ENCODE data around the gene TMEM266.

Gene TMEM266

DNA sequence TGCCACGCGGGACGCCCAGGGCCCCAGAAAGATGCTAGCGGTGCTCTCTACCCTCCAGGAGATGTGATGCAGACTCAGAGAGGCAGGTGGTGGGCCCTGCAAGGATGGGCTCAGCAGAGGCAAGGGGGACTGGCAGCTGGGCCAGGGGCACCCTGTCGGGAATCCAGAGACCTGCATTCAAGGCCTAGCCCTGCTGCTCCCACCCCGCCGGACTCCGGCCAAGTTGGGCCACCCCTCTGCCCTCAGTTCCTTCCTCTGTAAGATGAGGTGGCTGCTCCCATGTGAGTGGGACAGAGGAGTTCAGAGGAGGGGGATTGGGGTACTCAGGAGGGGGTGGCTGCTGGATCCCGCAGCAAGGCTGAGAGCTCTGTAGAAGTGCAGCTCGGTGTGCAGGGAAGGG, 116.3 kb downstream of the TMEM266 start:
- H3K4me3 ChIP-seq (ENCODE audit: low read depth, low read length), result no peak overlapping the region
- no peak overlapping the region for H3K27ac ChIP-seq (ENCODE audit: extremely low read depth, low read depth, low read length)
- TF ChIP-seq YY1 (tag by site-specific recombination; IDR thresholded peaks at IDR 0.05) (no peak), ZFP41 (tag by site-specific recombination; IDR thresholded peaks at IDR 0.05; ENCODE audit: borderline replicate concordance) (no peak), GLIS1 (tag by site-specific recombination; IDR thresholded peaks at IDR 0.05) (no peak), YY2 (tag by site-specific recombination; IDR thresholded peaks at IDR 0.05) (no peak), ZBTB21 (tag by site-specific recombination; IDR thresholded peaks at IDR 0.05) (no peak), ZNF555 (tag by site-specific recombination; conservative IDR thresholded peaks at IDR 0.05) (no peak), ZNF660 (tag by site-specific recombination; IDR thresholded peaks at IDR 0.05) (no peak), TRIM28 (IDR thresholded peaks at IDR 0.05; ENCODE audit: borderline replicate concordance, low read length) (no peak), ZNF354C (tag by site-specific recombination; IDR thresholded peaks at IDR 0.05; ENCODE audit: borderline replicate concordance, low read depth) (no peak)
- TF ChIP-seq, protein P1, sequence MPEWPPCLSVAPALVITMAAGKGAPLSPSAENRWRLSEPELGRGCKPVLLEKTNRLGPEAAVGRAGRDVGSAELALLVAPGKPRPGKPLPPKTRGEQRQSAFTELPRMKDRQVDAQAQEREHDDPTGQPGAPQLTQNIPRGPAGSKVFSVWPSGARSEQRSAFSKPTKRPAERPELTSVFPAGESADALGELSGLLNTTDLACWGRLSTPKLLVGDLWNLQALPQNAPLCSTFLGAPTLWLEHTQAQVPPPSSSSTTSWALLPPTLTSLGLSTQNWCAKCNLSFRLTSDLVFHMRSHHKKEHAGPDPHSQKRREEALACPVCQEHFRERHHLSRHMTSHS (tag by site-specific recombination; IDR thresholded peaks at IDR 0.05), result no peak
- TF ChIP-seq, protein P2, sequence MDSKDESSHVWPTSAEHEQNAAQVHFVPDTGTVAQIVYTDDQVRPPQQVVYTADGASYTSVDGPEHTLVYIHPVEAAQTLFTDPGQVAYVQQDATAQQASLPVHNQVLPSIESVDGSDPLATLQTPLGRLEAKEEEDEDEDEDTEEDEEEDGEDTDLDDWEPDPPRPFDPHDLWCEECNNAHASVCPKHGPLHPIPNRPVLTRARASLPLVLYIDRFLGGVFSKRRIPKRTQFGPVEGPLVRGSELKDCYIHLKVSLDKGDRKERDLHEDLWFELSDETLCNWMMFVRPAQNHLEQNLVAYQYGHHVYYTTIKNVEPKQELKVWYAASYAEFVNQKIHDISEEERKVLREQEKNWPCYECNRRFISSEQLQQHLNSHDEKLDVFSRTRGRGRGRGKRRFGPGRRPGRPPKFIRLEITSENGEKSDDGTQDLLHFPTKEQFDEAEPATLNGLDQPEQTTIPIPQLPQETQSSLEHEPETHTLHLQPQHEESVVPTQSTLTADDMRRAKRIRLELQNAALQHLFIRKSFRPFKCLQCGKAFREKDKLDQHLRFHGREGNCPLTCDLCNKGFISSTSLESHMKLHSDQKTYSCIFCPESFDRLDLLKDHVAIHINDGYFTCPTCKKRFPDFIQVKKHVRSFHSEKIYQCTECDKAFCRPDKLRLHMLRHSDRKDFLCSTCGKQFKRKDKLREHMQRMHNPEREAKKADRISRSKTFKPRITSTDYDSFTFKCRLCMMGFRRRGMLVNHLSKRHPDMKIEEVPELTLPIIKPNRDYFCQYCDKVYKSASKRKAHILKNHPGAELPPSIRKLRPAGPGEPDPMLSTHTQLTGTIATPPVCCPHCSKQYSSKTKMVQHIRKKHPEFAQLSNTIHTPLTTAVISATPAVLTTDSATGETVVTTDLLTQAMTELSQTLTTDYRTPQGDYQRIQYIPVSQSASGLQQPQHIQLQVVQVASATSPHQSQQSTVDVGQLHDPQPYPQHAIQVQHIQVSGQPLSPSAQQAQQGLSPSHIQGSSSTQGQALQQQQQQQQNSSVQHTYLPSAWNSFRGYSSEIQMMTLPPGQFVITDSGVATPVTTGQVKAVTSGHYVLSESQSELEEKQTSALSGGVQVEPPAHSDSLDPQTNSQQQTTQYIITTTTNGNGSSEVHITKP (tag by site-specific recombination; IDR thresholded peaks at IDR 0.05), result no peak
- TF ChIP-seq, protein P3, sequence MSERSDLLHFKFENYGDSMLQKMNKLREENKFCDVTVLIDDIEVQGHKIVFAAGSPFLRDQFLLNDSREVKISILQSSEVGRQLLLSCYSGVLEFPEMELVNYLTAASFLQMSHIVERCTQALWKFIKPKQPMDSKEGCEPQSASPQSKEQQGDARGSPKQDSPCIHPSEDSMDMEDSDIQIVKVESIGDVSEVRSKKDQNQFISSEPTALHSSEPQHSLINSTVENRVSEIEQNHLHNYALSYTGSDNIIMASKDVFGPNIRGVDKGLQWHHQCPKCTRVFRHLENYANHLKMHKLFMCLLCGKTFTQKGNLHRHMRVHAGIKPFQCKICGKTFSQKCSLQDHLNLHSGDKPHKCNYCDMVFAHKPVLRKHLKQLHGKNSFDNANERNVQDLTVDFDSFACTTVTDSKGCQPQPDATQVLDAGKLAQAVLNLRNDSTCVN (tag by site-specific recombination; optimal IDR thresholded peaks at IDR 0.05), result no peak
- TF ChIP-seq, protein P4, sequence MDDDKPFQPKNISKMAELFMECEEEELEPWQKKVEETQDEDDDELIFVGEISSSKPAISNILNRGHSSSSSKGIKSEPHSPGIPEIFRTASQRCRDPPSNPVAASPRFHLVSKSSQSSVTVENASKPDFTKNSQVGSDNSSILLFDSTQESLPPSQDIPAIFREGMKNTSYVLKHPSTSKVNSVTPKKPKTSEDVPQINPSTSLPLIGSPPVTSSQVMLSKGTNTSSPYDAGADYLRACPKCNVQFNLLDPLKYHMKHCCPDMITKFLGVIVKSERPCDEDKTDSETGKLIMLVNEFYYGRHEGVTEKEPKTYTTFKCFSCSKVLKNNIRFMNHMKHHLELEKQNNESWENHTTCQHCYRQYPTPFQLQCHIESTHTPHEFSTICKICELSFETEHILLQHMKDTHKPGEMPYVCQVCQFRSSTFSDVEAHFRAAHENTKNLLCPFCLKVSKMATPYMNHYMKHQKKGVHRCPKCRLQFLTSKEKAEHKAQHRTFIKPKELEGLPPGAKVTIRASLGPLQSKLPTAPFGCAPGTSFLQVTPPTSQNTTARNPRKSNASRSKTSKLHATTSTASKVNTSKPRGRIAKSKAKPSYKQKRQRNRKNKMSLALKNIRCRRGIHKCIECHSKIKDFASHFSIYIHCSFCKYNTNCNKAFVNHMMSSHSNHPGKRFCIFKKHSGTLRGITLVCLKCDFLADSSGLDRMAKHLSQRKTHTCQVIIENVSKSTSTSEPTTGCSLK (tag by site-specific recombination; IDR thresholded peaks at IDR 0.05), result no peak
- no peaks in the 10 kb centered on the region for H3K36me3 ChIP-seq (ENCODE audit: control insufficient read depth in 2 of 2, insufficient read depth in 1 of 2, low read length in 2 of 2)
- ChIA-PET POLR2A (no interaction called here), CTCF (no interaction called here)
- H3K9me3 ChIP-seq (ENCODE audit: control insufficient read depth, insufficient read depth, low read depth, low read length), result no peaks in the 10 kb centered on the region
- no peaks in the 10 kb centered on the region for H3K4me1 ChIP-seq (ENCODE audit: control insufficient read depth, insufficient read depth, low read length)

DNA sequence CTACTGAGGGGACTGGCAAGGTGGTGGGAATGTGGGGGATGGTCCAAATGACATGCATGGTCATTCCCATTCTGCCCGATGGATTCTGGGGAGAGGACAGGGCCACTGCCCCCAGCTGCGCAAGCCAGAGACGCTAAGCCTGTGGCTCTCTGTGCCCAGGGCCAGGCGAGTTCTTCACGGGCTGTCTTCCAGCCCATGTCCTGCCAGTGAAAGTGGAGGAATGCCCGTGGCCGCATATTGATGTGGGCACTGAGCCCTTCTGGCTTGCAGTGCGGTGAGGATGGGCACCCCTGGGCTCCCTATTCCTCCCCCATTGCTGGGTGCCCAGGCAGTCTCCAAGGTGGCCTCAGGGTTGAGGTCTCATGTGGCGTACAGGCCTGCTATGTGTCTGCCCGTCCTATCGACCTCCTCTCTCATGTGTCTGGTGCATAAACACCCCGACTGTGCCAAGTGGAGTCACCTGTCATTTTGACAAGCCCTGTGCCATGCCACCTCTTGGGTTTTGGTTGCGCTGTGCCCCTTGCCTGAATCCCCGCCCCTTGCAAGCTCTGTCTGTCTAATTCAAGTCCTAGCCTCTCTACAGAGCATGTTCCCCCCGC, 116.8 kb downstream of the TMEM266 start:
- H3K9me3 ChIP-seq (ENCODE audit: control insufficient read depth, insufficient read depth, low read depth, low read length), result no peaks in the 10 kb centered on the region
- no peak overlapping the region for H3K4me3 ChIP-seq (ENCODE audit: low read depth, low read length)
- H3K4me1 ChIP-seq (ENCODE audit: control insufficient read depth, insufficient read depth, low read length), result no peaks in the 10 kb centered on the region
- no peaks in the 10 kb centered on the region for H3K36me3 ChIP-seq (ENCODE audit: control insufficient read depth in 2 of 2, insufficient read depth in 1 of 2, low read length in 2 of 2)
- no peak overlapping the region for H3K27ac ChIP-seq (ENCODE audit: extremely low read depth, low read depth, low read length)
- CTCF ChIA-PET, result no interaction called here
- POLR2A ChIA-PET, result no interaction called here
- TF ChIP-seq ZNF302 (tag by site-specific recombination; IDR thresholded peaks at IDR 0.05; ENCODE audit: low read depth) (no peak), ZNF416 (tag by site-specific recombination; IDR thresholded peaks at IDR 0.05) (no peak), ZNF76 (tag by site-specific recombination; IDR thresholded peaks at IDR 0.05; ENCODE audit: borderline replicate concordance, low read depth) (no peak), SP2 (tag by site-specific recombination; IDR thresholded peaks at IDR 0.05) (no peak), ZNF792 (tag by site-specific recombination; IDR thresholded peaks at IDR 0.05) (no peak), RBAK (tag by site-specific recombination; IDR thresholded peaks at IDR 0.05) (no peak), KLF9 (tag by site-specific recombination; IDR thresholded peaks at IDR 0.05; ENCODE audit: low read depth) (no peak), ZNF561 (tag by site-specific recombination; IDR thresholded peaks at IDR 0.05; ENCODE audit: borderline replicate concordance) (no peak), ZBTB48 (tag by site-specific recombination; IDR thresholded peaks at IDR 0.05) (no peak)
- TF ChIP-seq, protein P5, sequence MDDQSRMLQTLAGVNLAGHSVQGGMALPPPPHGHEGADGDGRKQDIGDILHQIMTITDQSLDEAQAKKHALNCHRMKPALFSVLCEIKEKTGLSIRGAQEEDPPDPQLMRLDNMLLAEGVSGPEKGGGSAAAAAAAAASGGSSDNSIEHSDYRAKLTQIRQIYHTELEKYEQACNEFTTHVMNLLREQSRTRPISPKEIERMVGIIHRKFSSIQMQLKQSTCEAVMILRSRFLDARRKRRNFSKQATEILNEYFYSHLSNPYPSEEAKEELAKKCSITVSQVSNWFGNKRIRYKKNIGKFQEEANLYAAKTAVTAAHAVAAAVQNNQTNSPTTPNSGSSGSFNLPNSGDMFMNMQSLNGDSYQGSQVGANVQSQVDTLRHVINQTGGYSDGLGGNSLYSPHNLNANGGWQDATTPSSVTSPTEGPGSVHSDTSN (CRISPR knock-in tag; IDR thresholded peaks at IDR 0.05), result no peak
- TF ChIP-seq, protein P6, sequence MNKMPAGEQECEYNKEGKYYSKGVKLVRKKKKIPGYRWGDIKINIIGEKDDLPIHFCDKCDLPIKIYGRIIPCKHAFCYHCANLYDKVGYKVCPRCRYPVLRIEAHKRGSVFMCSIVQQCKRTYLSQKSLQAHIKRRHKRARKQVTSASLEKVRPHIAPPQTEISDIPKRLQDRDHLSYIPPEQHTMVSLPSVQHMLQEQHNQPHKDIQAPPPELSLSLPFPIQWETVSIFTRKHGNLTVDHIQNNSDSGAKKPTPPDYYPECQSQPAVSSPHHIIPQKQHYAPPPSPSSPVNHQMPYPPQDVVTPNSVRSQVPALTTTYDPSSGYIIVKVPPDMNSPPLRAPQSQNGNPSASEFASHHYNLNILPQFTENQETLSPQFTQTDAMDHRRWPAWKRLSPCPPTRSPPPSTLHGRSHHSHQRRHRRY (tag by site-specific recombination; IDR thresholded peaks at IDR 0.05), result no peak
